Central memory CD4-positive, alpha-beta T cell (primary cell): ENCODE results near the gene MYH11.
"Not testable (repeated sequence)": the region's sequence is repeated elsewhere in the genome, so short reads cannot be mapped to it uniquely, and the experiment has no call there.

Experiments used
- DNase-seq: peaks from one replicate; pipeline ENCODE4 v3.0.0; 2022

The MYH11 gene

DNA sequence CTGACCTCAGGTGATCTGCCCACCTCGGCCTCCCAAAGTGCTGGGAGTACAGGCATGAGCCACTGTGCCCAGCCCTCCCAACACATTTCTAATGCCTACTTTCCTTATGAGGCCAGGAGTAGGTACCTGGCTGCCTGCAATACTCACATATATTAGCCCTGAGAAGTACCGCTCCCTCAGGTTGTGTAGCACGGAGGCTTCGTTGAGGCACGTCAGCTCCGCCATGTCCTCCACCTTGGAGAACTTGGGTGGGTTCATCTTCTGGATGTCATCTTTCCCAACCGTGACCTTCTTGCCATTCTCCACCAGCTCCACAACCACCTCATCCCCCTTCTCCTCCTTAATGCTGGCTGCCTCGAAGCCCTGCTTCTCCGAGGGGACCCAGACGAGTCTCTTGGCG lies 19.1 kb downstream of the MYH11 start:
- no peak for DNase-seq

DNA sequence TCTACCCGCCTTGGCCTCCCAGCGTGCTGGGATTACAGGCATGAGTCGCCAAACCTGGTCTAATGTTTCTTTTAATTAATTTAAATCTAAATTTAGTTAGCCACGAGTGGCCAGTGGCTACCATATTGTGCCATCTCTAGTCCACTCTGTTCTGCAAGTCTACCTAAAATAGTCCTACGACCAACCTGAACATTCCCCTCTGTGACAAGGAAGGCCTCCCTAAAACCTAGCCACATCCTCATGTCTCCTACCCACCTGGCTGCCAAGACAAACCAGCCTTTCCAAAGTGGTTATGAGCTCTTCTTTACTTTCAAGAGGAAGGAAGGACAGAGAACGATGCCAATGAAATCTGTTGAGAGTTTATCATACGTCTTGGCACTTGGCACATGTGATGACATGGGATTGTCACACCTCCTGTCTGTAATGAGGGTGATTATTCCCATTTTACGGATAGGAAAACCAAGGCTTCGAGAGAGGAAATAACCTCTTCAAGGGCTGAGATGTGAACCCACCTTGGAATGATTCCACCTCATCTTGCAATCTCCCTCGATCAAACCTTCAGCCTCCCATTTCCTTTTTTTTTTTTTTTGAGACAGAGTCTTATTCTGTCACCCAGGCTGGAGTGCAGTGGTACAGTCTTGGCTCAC lies 19.7 kb downstream of the MYH11 start:
- DNase-seq = no peak

DNA sequence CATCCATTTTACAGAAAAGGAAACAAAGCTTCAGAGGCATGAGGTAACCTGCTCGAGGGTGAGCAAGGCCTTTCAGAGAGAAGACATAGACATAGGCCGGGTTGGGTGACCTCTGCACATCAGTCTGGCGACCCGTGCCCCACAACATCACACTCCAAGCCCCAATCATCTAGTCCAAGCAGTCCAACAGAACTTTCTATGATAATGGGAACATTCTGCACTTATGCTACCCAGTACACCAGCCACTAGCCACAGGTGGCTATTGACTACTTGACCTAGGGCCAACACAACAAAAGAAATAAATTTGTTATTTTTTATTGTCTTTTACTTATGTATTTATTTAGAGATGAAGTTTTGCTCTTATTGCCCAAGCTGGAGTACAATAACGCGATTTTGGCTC lies 20.8 kb downstream of the MYH11 start:
- no peak for DNase-seq

DNA sequence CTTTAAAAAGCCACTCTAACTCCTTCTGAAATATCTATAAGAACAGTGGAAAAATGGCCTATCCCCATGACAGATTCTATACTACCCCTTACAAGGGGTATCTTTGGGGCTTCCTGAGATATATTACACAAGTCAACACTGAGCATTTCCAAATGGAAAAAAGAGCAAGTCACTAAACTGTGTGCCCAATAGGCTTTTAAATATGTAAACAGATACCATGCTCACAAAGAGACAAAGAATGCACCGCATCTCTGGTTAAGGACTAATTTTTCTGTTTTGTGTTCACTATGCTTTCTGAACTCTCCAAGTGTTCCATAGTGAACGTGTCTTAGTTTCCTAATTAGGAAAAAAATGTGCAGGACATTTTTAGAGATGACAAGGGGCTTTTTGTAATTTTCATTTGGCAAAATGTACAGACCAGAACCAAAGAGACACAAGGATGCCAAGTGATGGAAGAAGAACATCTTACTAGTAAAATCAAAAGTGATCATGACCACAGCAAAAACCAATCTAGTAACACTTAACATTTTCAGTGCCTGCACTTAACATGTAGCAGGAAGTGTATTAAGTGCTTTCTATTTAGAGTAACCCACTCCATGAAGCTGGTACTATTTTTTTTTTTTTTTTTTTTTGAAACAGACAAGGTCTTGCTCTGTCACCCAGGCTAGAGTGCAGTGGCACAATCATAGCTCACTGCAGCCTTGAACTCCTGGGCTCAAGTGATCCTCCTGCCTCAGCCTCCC lies 21.5 kb downstream of the MYH11 start:
- DNase-seq = no peak

DNA sequence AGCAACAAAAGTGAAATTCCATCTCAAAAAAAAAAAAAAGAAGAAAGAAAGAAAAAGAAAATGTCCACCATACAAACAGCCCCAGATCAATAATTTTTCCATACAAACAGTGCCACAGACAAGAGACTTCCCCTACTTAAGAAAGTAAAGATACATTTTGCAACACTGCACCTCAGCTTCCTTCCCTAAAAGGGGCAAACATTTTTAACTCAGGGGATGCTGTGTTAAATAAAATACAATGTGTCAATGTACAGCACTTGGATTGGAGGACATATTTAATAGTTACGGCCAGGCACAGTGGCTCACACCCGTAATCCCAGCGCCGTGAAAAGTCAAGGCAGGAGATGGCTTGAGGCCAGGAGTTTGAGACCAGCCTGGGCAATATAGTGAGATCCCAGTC lies 22.3 kb downstream of the MYH11 start:
- no peak for DNase-seq

DNA sequence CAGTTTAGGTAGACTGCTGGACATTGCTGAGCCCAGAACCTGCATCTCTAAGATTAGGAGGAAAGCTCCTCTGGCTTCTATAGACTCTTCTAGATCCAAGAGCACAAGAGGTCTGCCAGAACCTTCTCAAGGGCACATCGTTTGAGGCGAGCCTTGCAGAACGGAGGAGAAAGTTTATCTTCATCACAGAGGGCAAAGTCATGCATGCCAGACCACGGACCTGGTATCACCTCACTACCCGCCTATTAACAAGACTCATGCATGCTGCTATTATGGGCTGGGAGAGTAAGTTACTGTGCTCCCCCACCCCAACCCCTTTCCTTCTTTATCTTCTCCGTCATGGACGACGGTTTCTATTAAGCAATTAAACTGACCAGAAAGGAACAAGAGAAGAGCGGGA lies 23.3 kb downstream of the MYH11 start:
- DNase-seq = no peak

DNA sequence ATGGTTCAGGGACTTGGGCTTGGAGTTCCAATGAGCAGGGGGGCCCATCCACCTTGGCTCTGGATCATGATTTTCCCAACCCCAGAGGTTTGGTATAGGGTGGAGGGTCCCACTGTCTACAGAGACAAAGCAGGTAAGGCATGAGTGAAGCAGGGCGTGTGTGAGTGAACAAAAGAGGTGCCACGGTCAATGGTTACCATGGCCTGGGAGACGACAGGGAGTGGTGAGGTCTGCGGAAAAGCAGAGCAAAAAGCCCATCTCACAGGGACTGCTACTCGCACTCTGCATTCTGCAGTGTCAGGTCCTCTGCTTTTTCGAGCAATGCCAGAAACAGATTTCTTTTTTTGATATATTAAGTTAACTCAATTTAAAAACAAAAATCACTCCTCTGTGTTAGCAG lies 24.6 kb downstream of the MYH11 start:
- DNase-seq = no peak

DNA sequence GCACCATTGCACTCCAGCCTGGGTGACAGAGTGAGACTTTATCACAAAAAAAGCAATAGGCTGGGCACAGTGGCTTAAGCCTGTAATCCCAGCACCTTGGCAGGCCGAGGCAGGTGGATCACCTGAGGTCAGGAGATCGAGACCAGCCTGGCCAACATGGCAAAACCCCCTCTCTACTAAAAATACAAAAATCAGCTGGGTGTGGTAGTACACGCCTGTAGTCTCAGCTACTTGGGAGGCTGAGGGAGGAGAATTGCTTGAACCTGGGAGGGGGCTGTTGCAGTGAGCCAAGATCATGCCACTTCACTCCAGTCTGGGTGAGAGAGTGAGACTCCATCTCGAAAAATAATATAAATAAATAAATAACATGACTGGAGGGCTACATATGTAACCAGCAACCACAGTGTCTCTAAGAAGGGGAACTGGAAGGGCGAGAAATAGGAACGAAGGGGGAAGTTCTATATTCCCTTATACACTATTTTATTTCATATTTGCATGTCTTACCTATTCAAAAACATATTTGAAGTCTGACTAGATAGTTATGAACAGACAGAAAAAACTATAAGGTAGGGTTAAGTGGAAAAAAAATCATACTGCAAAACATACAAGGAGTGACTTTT lies 25.9 kb downstream of the MYH11 start:
- DNase-seq = no peak

DNA sequence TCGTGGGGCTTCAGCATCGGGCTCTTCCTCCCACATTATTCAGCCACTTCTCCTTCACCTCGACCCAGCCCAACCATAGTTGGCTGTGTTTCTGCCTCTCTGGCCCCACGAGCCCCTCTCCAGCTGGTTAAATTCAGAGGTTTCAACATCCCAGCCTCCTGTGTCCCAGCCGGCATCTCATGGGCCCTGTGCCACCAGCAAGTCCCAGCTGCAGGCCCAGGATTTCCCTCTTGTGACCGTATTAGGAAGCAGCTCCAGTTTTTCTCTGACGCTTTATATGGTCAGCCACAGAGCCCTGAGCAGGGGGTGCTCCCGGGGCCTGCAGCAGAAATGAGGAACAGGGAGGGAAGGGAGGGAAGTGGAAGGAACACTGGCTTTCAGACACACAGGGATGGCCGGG lies 27.4 kb downstream of the MYH11 start:
- DNase-seq = no peak

DNA sequence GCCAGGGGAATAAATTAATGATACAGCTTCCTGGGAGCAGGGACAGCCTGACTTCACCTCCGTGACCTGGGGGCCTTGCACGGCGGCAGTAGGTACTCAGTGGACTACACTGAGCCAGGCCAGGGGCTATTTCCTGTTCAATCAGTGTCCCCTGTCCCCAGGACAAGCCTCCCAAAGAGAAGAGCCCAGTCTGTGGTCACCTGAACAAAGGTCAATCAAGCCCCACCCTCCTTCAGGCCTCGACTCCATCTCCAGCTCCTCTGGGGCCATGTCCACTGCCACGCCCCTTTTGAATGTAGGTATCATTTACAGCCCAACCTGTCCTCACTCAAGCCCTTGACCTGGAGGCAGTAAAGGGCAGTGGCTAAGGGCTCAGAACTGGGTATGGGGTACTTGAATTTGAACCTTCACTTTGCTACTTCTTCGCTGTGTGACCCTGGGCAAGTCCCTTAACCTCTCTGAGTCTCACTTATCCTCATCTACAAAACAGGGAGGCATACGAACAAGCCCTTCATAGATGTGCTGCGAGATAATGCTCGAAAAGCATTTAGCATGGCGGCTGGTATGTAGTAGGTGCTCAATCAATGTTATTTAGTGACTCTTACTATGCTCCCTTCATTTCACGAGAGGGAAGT lies 29.0 kb downstream of the MYH11 start:
- no peak for DNase-seq

DNA sequence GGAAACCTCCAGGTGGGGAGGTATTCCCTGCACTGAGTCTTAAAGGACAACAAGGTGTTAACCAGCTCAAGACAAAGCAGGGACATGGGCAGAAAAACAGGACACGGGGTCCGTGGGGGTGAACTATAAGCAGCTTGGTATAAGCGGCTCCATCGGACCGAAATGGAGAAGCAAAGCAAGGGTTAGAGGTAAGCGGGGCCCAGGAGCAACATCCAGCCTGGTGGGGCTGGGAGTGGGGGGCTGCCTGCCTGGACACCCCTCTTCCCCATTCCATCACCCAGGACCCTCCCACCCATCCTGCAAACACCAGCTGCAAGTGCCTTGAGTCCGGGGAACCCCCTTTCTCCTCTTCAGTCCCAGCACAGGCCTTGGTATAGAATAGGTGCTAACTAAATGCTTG lies 29.5 kb downstream of the MYH11 start:
- DNase-seq = no peak

DNA sequence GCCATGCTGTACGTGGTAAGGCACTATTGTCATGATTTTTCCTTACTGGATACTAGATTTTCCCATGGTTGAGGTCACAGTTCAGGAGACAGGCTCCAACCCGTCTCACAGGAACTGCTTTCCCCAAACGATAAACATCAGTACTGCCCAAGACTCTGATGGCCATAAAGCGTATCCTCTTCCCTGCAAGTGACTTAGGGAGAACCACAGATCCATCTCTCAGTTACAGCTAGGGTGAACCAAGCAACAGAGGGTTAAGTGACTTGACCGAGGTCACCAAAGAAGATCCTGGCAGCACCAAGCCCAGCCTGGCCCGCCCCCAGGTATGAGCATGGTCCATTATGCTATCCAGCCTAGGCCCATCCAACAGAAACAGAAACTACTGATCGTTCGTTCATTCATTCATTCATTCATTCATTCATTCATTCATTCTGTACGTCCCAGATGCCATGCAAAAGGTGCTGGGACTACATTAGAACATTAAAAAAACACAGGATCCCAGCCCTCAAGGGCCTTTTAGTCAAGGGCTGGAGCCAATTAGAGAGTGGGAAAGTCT lies 31.0 kb downstream of the MYH11 start:
- no peak for DNase-seq

DNA sequence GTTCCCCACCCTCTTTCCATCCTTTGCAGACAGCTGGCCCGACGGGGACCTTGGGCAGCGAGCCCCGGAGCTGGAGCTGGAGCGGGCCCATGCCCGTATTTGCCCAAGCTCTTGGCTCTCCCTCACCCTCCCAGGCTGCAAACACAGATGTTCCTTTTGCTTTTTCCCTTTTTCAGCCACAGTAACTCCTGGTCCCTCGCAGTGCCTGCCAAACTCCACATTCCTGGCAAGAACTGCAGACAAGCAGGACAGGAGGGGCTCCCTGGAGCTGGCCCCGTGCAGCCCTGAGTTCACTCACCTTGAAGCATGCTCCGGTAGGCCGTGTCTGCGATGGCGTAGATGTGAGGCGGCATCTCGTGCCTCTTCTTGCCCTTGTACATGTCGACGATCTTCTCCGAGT lies 33.9 kb downstream of the MYH11 start:
- no peak for DNase-seq

DNA sequence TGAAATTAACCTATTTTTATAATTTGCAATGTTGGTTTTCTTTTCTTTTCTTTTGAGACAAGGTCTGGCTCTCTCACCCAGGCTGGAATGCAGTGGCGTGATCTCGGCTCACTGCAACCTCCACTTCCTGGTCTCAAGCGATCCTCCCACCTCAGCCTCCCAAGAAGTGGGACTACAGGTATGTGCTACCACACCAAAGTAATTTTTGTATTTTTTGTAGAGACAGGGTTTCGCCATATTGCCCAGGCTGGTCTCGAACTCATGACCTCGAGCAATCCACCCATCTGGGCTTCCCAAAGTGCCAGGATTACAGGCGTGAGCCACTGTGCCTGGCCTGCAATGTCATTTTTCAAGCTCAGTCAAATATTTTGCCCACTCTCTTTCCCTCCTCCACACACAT lies 36.0 kb downstream of the MYH11 start:
- no peak for DNase-seq

DNA sequence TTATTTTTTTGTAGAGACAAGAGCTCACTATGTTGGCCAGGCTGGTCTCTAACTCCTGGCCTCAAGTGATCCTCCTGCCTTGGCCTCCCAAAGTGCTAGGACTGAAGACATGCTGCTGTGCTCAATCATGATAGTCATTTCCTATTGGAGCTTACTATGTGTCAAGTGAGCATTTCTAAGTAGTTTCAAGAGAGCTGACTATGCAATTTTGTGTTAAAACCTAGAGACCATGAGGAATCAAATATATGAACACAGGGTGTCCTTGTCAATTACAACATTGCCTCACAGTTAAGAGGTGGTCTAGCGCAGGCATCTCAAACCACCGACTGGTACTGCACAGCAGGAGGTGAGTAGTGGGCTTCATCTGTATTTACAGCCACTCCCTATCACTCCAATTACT lies 37.8 kb downstream of the MYH11 start:
- DNase-seq = no peak

DNA sequence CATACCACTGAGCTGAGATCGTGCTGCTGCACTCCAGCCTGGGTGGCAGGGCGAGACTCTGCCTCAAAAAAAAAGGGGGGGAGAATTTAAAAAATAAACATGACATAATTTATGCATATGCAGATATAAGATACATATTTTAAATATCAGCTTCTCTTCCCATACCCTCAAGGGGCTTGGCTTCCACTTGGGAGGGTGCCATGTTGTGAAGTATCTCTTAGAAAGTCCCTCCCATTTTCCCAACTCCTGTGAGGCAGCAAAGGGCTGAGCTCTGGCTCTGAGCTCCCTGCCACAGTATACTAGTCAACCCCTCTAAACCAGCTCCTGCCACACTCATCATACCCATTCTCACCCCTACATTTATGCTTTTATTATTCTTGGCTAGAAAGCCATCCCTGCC lies 39.4 kb downstream of the MYH11 start:
- no peak for DNase-seq

DNA sequence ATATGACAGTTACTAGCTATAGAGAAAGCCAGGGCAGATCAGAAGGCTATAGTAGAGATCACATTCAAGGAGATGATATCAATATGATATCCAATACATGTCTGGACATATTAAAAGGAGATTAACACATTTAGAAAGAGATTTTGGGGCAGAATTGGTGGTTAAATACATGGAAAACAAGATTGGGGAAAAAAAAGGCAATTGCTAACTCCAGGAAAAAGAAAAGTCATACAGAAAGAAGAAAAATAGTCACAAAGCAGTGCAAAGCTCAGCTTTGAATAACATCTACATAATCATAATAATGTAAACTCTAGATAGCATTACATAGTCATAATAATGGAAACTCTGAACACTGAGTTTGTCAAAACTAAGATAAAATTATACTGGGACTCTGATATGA lies 40.6 kb downstream of the MYH11 start:
- no peak for DNase-seq

DNA sequence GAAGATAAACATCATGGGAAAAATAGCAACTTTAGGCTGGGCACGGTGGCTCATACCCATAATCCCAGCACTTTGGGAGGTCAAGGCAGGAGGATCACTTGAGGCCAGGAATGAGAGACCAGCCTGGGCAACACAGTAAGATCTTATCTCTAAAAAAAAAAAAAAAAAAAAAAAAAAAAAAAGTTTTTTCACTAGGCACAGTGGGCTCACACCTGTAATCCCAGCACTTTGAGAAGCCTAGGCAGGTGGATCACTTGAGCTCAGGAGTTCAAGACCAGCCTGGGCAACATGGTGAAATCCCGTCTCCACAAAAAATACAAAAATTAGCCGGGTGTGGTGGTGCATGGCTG lies 44.5 kb downstream of the MYH11 start:
- not testable (repeated sequence) for DNase-seq

DNA sequence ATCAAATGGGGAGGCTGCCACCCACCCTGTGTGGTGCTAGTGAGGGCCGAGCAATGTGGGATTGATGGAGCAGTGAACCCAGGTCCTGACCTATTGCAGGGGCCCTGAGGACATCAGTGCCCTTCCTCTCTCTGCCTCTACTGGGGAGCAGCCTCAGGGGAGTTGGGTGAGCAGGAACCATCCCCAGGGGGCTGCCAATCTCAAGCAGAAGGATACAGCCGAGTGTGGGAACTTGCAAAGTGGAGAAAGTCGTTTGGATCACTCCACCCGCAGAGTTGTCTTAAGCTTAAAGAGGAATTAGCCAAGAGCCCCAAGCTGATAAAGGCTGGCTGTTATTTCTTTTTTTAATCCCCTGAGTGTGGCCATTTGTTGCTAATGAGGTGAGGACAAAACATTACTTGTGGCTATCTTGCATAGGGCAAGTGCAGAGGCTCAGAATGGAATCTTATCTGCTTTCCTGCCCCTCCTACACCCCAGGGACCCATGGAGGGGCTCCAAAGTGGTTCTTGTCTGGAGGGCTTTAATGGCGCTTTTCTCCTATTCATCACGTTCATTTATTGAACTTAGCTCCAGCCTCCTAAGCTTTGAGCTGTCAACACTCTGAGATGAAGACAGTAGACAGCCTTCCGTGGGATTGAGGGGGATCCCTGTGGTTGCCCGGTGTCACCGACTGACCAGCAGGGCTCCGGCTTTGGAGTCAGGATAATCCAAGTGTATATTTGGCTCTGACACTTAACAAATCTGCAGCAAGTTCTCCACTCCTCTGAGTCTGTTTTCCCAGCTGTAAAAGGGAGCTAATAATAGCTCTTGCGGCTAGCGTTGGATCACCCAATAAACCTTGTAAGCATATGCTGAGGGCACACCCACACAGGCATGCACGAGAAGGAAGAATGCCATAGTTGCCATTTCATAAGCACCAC lies 45.1 kb downstream of the MYH11 start:
- DNase-seq = no peak

DNA sequence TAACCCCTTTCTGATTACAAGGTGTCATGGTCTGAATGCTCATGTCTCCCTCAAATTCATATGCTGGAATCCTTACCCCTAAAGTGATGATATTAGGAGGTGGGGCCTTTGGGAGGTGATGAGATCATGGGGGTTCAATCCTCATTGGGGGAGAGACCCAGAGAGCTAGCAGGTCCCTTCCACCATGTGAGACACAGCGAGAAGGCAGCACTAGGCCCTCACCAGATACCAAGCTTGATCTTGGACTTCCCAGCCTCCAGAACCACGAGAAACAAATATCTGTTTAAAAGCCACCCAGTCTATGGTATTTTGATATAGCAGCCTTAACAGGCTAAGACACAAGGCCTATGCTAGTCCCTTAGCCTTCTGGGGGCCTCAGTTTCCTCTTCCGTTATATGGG lies 45.9 kb downstream of the MYH11 start:
- no peak for DNase-seq

DNA sequence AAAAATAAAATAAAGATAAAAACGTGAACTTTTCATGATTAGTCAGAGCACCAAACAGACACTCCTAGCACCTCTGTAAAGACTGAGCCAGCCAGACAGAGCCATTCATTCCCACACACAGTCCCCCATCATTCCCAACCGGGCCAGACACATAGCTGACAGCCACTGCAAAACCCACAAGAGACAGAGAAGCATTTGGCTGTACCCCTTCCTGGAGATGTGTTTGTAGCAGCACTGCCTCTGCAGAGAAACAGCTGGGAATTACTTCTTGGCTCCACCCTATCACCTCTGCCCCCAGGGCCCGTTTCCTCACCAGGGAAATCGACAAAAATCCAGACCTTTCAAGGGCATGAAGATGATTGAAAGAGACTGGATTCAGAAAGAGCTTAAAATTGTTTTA lies 46.4 kb downstream of the MYH11 start:
- DNase-seq = no peak

DNA sequence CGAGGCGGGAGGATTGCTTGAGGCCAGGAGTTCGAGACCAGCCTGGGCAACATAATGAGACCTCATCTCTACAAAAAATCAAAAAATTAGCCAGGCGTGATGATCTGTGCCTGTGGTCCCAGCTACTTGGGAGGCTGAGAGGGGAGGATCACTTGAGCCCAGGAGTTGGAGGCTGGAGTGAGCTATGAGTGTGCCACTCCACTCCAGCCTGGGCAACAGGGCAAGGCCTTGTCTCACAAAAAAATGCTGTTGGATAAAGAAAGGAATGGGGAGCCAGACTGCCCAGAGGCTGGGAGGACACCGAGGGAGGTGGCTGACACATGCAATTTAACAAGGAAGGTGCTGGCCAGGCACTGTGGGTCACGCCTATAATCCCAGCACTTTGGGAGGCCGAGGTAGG lies 47.5 kb downstream of the MYH11 start:
- DNase-seq = not testable (repeated sequence)

DNA sequence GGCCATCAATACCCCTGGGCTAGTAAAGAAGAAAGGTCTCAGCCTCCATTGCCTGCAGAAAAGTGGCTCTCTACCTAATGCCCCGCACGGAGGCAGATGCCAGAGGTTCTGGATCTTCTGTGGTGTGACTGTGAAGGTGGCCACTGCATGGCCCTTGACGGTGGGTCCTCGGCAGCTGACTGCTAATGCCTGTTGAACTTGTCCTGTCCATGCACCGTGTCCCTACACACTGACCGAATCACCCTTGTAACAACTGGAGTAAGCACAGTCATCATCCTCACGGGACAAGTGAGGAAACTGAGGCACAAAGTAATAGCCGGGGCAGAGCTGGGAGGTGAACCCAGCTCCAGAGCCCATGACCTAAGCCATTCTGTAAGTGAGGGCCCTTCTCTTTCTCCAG lies 48.8 kb downstream of the MYH11 start:
- no peak for DNase-seq
